Keratinocyte (primary cell): ENCODE measurements around the gene TDRD6.

Experiments used
- EZH2 ChIP-seq: IDR thresholded peaks from one replicate; pipeline ENCODE4 v1.6.1; 2012; ENCODE audit warnings: inconsistent platforms, mild to moderate bottlenecking, low read length, moderate library complexity
- TF ChIP-seq, protein P1 (sequence below), 3 experiments: IDR thresholded peaks in 1 of 3; conservative IDR thresholded peaks in 1 of 3; optimal IDR thresholded peaks in 1 of 3; 2 replicates in 2 of 3; 3 replicates in 1 of 3; pipeline versions ENCODE3 to v1.5.1; 2011; ENCODE audit warnings: low read length in 3 of 3, mild to moderate bottlenecking in 3 of 3, moderate library complexity in 2 of 3, control low read depth in 1 of 3, inconsistent platforms in 1 of 3; ENCODE audit not compliant: insufficient read depth in 2 of 3; ENCODE audit errors: extremely low read depth in 1 of 3

DNA sequence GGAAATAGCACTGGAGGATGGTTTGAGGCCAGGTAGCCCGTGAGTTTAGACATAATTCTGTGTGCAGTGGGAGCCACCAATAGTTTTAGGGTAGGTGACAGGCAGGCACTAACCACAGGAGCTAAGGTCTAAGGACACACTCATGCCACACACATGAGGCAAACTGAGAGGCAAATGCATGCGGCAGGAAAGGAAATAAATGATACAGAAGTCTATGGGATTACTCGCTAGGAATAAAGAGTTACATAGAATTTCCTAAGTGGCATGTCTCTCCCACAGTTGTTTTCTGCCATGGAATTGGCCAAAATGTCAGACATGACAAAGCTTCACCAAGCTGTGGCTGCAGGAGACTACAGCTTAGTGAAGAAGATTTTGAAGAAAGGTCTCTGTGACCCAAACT lies 64.0 kb downstream of the TDRD6 start:
- TF ChIP-seq, protein P1, sequence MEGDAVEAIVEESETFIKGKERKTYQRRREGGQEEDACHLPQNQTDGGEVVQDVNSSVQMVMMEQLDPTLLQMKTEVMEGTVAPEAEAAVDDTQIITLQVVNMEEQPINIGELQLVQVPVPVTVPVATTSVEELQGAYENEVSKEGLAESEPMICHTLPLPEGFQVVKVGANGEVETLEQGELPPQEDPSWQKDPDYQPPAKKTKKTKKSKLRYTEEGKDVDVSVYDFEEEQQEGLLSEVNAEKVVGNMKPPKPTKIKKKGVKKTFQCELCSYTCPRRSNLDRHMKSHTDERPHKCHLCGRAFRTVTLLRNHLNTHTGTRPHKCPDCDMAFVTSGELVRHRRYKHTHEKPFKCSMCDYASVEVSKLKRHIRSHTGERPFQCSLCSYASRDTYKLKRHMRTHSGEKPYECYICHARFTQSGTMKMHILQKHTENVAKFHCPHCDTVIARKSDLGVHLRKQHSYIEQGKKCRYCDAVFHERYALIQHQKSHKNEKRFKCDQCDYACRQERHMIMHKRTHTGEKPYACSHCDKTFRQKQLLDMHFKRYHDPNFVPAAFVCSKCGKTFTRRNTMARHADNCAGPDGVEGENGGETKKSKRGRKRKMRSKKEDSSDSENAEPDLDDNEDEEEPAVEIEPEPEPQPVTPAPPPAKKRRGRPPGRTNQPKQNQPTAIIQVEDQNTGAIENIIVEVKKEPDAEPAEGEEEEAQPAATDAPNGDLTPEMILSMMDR (optimal IDR thresholded peaks at IDR 0.05 in 1 of 3, IDR thresholded peaks at IDR 0.05 in 1 of 3, conservative IDR thresholded peaks at IDR 0.05 in 1 of 3; ENCODE audit: extremely low read depth in 1 of 3, insufficient read depth in 2 of 3, low read length in 3 of 3) = no peak
- no peak for TF ChIP-seq EZH2
